Lower leg skin (tissue), 4 donors: ENCODE results near the gene CMTM1. TPM values are rescaled to one million over a fixed set of nuclear protein-coding genes. Genes with fewer than 3 reads are reported as not detected.

ENCODE experiments used
- DNase-seq, 2 donors: peaks; one replicate each; pipeline ENCODE4 v3.0.0-alpha.2; 2019; ENCODE audit warnings: low spot score in 2 of 2
- H3K4me3 ChIP-seq: fragments of 200-600 bp; sonication (generic); 2 replicates; pipeline ENCODE4 v1.5.1; 2017; ENCODE audit warnings: mild to moderate bottlenecking, low read depth; ENCODE audit not compliant: poor library complexity, severe bottlenecking
- CTCF ChIP-seq, 3 donors: fragments of 450-650 bp; IDR thresholded peaks; one replicate each; pipeline ENCODE4 v1.5.1; 2016; ENCODE audit warnings: antibody characterized with exemption in 3 of 3, mild to moderate bottlenecking in 3 of 3, moderate library complexity in 2 of 3
- POLR2A ChIP-seq, 2 donors: fragments of 450-650 bp; IDR thresholded peaks; one replicate each; pipeline ENCODE4 v1.6.1; 2016 to 2017; ENCODE audit warnings: antibody characterized with exemption in 2 of 2, mild to moderate bottlenecking in 1 of 2, moderate library complexity in 1 of 2
- WGBS, 2 donors: methylation state at CpG; one replicate each; pipeline ENCODE4 v1.1.5; 2018; 5-methylcytosine and 5-hydroxymethylcytosine counted together
- intact Hi-C: fragments of 100-400 bp; cut with DNase I; formaldehyde crosslinking; loops from one replicate; pipeline ENCODE4 v1.15.0; 2023; ENCODE audit warnings: low total_unique reads
- total RNA-seq, 4 donors: library from RNA; depleted of rRNA; stranded (reverse); fragments of >200 nt; gene quantifications; one replicate each; pipeline ENCODE4 v1.1.0, GENCODE V29; 2016

The CMTM1 gene
- total RNA-seq, 4 donors from 2014 or later: 0.39 to 2.1 (median 1.9) TPM; not detected in 1

- WGBS, 2 donors: 52 to 88% methylated on average over 3 of the region's 3 CpGs
- TF ChIP-seq CTCF (IDR thresholded peaks at IDR 0.05) (no peak), POLR2A (IDR thresholded peaks at IDR 0.05) (no peak)
- no peak overlapping the region for H3K4me3 ChIP-seq
- no peak for DNase-seq
- intact Hi-C loops: no loop called here
These were observed 12.2 kb upstream of the CMTM1 start for GRCh38 chr16:66554021-66554420.

- H3K4me3 ChIP-seq: no peak overlapping the region
- DNase-seq: no peak
- 85 to 90% methylated on average over 6 of the region's 6 CpGs for WGBS, 2 donors
- no peak for TF ChIP-seq CTCF (IDR thresholded peaks at IDR 0.05)
- TF ChIP-seq POLR2A (IDR thresholded peaks at IDR 0.05): no peak
- intact Hi-C loops: no loop called here
These were observed 11.7 kb upstream of the CMTM1 start for GRCh38 chr16:66554495-66554894.

GRCh38 chr16:66560107-66560506 is 6.1 kb upstream of the CMTM1 start:
- DNase-seq: no peak
- WGBS, 2 donors: 76 to 84% methylated on average over 1 of the region's 1 CpG
- TF ChIP-seq POLR2A (IDR thresholded peaks at IDR 0.05) (no peak), CTCF (IDR thresholded peaks at IDR 0.05) (no peak)
- intact Hi-C loops: no loop called here
- H3K4me3 ChIP-seq: no peak overlapping the region

GRCh38 chr16:66561381-66562080 is 4.7 kb upstream of the CMTM1 start:
- intact Hi-C loops: no loop called here
- DNase-seq: no peak
- 90 to 94% methylated on average over 3 of the region's 3 CpGs for WGBS, 2 donors
- TF ChIP-seq POLR2A (IDR thresholded peaks at IDR 0.05) (no peak), CTCF (IDR thresholded peaks at IDR 0.05) (no peak)
- H3K4me3 ChIP-seq: no peak overlapping the region

- 90 to 92% methylated on average over 1 of the region's 1 CpG for WGBS, 2 donors
- TF ChIP-seq POLR2A (IDR thresholded peaks at IDR 0.05) (no peak), CTCF (IDR thresholded peaks at IDR 0.05) (no peak)
- no peak overlapping the region for H3K4me3 ChIP-seq
- intact Hi-C loops: no loop called here
- DNase-seq: no peak
These were observed 3.8 kb upstream of the CMTM1 start for GRCh38 chr16:66562409-66562808.

GRCh38 chr16:66562986-66563385 is 3.3 kb upstream of the CMTM1 start:
- intact Hi-C loops: no loop called here
- no peak for DNase-seq
- no peak overlapping the region for H3K4me3 ChIP-seq
- TF ChIP-seq CTCF (IDR thresholded peaks at IDR 0.05) (no peak), POLR2A (IDR thresholded peaks at IDR 0.05) (no peak)
- 83 to 87% methylated on average over 2 of the region's 2 CpGs for WGBS, 2 donors
